HepG2 (cell line): Measurements from ENCODE around the gene TP73. TPM values are rescaled to one million over a fixed set of nuclear protein-coding genes. Genes with fewer than 3 reads are reported as not detected.

Source experiments
- AGO1 ChIP-seq: fragments of 200-400 bp; formaldehyde crosslinking; IDR thresholded peaks from 2 replicates; pipeline ENCODE4 v1.6.1; 2017; ENCODE audit warnings: mild to moderate bottlenecking, low read depth, low read length, moderate library complexity; ENCODE audit not compliant: poor library complexity, severe bottlenecking
- FOXK1 ChIP-seq: sonication (generic); formaldehyde crosslinking; IDR thresholded peaks from 2 replicates; pipeline ENCODE4 v1.4.0; 2020; ENCODE audit warnings: low read depth, missing genetic modification reagents, borderline replicate concordance
- IKZF4 ChIP-seq: sonication (generic); formaldehyde crosslinking; IDR thresholded peaks from 2 replicates; pipeline ENCODE4 v1.5.1; 2020; ENCODE audit warnings: borderline replicate concordance, mild to moderate bottlenecking, low read depth, missing genetic modification reagents; ENCODE audit errors: not compliant biosample characterization
- KDM2A ChIP-seq: sonication (generic); formaldehyde crosslinking; IDR thresholded peaks from 2 replicates; pipeline ENCODE4 v1.4.0; 2020; ENCODE audit warnings: low read depth, missing genetic modification reagents, borderline replicate concordance
- LCORL ChIP-seq, 2 experiments: fragments of 450-650 bp in 1 of 2; sonication (generic) in 1 of 2; formaldehyde crosslinking in 1 of 2; IDR thresholded peaks; 2 replicates each; pipeline versions ENCODE4 v1.5.0 to v1.6.1; 2017 to 2020; ENCODE audit warnings: antibody characterized with exemption in 1 of 2, missing genetic modification reagents in 1 of 2
- MAX ChIP-seq: IDR thresholded peaks from 2 replicates; pipeline ENCODE4 v1.6.1; 2012; ENCODE audit warnings: inconsistent platforms
- MED8 ChIP-seq: sonication (generic); formaldehyde crosslinking; IDR thresholded peaks from 2 replicates; pipeline ENCODE4 v1.8.1; 2023; ENCODE audit warnings: mild to moderate bottlenecking, missing genetic modification reagents; ENCODE audit not compliant: insufficient replicate concordance
- NKX3-1 ChIP-seq: sonication (generic); formaldehyde crosslinking; IDR thresholded peaks from 2 replicates; pipeline ENCODE4 v1.5.0; 2020; ENCODE audit warnings: missing genetic modification reagents
- PCBP1 ChIP-seq: fragments of 200-400 bp; formaldehyde crosslinking; IDR thresholded peaks from 2 replicates; pipeline ENCODE4 v1.6.1; 2017; ENCODE audit warnings: mild to moderate bottlenecking, low read depth, low read length, borderline replicate concordance
- PCBP2 ChIP-seq: fragments of 200-400 bp; formaldehyde crosslinking; optimal IDR thresholded peaks from 2 replicates; pipeline ENCODE3; 2018; ENCODE audit warnings: low read length, low read depth; ENCODE audit not compliant: poor library complexity, severe bottlenecking
- RCOR2 ChIP-seq: IDR thresholded peaks from 2 replicates; pipeline ENCODE4 v1.6.1; 2016; ENCODE audit warnings: missing biosample characterization, missing genetic modification reagents
- SIN3B ChIP-seq: fragments of 150-350 bp; IDR thresholded peaks from 2 replicates; pipeline ENCODE4 v1.6.1; 2014; ENCODE audit warnings: low read length
- TBX3 ChIP-seq: fragments of 450-650 bp; IDR thresholded peaks from 2 replicates; pipeline ENCODE4 v1.6.1; 2017; ENCODE audit warnings: antibody characterized with exemption, mild to moderate bottlenecking, inconsistent platforms, borderline replicate concordance
- TCF7 ChIP-seq: sonication (generic); IDR thresholded peaks from 2 replicates; pipeline ENCODE4 v1.6.1; 2016; ENCODE audit warnings: antibody characterized with exemption, low read depth
- ZNF317 ChIP-seq: sonication (generic); formaldehyde crosslinking; IDR thresholded peaks from 2 replicates; pipeline ENCODE4 v1.5.0; 2020; ENCODE audit warnings: mild to moderate bottlenecking, missing genetic modification reagents
- ZNF383 ChIP-seq: sonication (generic); formaldehyde crosslinking; IDR thresholded peaks from 2 replicates; pipeline ENCODE4 v1.4.0; 2020; ENCODE audit warnings: missing genetic modification reagents, mild to moderate bottlenecking, borderline replicate concordance
- ZNF432 ChIP-seq: sonication (generic); formaldehyde crosslinking; IDR thresholded peaks from 2 replicates; pipeline ENCODE4 v1.5.0; 2020; ENCODE audit warnings: missing genetic modification reagents, mild to moderate bottlenecking, borderline replicate concordance
- ZNF564 ChIP-seq: sonication (generic); formaldehyde crosslinking; IDR thresholded peaks from 2 replicates; pipeline ENCODE4 v1.8.1; 2023; ENCODE audit warnings: mild to moderate bottlenecking, missing genetic modification reagents
- ZNF713 ChIP-seq: sonication (generic); formaldehyde crosslinking; IDR thresholded peaks from 2 replicates; pipeline ENCODE4 v1.4.0; 2020; ENCODE audit warnings: mild to moderate bottlenecking, missing genetic modification reagents
- ZNF790 ChIP-seq: sonication (generic); formaldehyde crosslinking; IDR thresholded peaks from 2 replicates; pipeline ENCODE4 v1.8.0; 2022; ENCODE audit warnings: missing genetic modification reagents, mild to moderate bottlenecking, borderline replicate concordance
- polyA plus RNA-seq, 8 experiments: library from polyadenylated mRNA; depleted of rRNA in 3 of 8; stranded (reverse) in 7 of 8; unstranded in 1 of 8; fragments of >200 nt; fragmentation: Illumina TruSeq in 4 of 8; extraction: Trizol in 4 of 8; gene quantifications; 2 replicates each; pipeline versions ENCODE4 v1.2.1 to v1.2.3, GENCODE V29; 2011 to 2016; ENCODE audit warnings: low read depth in 4 of 8, missing spikeins in 1 of 8, mixed read lengths in 1 of 8; ENCODE audit not compliant: insufficient read depth in 1 of 8
- total RNA-seq, 5 experiments: library from RNA; depleted of rRNA; stranded (reverse); fragments of >200 nt; fragmentation: Illumina TruSeq; extraction: Trizol; gene quantifications; 2 replicates each; pipeline ENCODE4 v1.2.3, GENCODE V29; 2016; ENCODE audit warnings: low read depth in 1 of 5
- TF ChIP-seq, protein P1 (sequence below): sonication (generic); formaldehyde crosslinking; IDR thresholded peaks from 2 replicates; pipeline ENCODE4 v1.8.0; 2022; ENCODE audit warnings: missing genetic modification reagents, low read depth, mild to moderate bottlenecking, borderline replicate concordance
- TF ChIP-seq, protein P2 (sequence below): sonication (generic); formaldehyde crosslinking; IDR thresholded peaks from 2 replicates; pipeline ENCODE4 v1.8.0; 2022; ENCODE audit warnings: mild to moderate bottlenecking, missing genetic modification reagents, moderate library complexity
- TF ChIP-seq, protein P3 (sequence below): sonication (generic); formaldehyde crosslinking; IDR thresholded peaks from 2 replicates; pipeline ENCODE4 v1.8.1; 2023; ENCODE audit warnings: mild to moderate bottlenecking, missing genetic modification reagents
- TF ChIP-seq, protein P4 (sequence below): conservative IDR thresholded peaks from 2 replicates; pipeline ENCODE4 v1.6.1; 2018; ENCODE audit warnings: missing genetic modification reagents
- TF ChIP-seq, protein P5 (sequence below): IDR thresholded peaks from 2 replicates; pipeline ENCODE4 v1.6.1; 2016; ENCODE audit warnings: low read depth, borderline replicate concordance

The TP73 gene
- total and polyA plus RNA-seq, 2 of the 13 experiments (the other 11 are each of a cell fraction or from before 2014, with no cell fraction given) = 0.49 to 1.1 TPM

- TF ChIP-seq, protein P1, sequence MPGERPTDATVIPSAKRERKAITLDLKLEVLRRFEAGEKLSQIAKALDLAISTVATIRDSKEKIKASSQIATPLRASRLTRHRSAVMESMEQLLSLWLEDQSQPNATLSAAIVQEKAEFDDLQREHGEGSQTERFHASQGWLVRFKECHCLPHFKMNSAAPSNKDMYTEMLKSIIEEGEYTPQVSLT (CRISPR knock-in tag) = no peak
- TF ChIP-seq, protein P2, sequence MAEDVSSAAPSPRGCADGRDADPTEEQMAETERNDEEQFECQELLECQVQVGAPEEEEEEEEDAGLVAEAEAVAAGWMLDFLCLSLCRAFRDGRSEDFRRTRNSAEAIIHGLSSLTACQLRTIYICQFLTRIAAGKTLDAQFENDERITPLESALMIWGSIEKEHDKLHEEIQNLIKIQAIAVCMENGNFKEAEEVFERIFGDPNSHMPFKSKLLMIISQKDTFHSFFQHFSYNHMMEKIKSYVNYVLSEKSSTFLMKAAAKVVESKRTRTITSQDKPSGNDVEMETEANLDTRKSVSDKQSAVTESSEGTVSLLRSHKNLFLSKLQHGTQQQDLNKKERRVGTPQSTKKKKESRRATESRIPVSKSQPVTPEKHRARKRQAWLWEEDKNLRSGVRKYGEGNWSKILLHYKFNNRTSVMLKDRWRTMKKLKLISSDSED (CRISPR knock-in tag) = 0 out of 2 replicates have a peak, but pooled peaks have one; percentile 59
- TF ChIP-seq FOXK1 (no peak), MAX (no peak; the same call in 1 of the 2 replicates), NKX3-1 (CRISPR knock-in tag) (no peak), KDM2A (CRISPR knock-in tag) (peak; percentile 73; the same call in 1 of the 2 replicates), TBX3 (no peak), LCORL (IDR thresholded peaks at IDR 0.05) (no peak), LCORL (CRISPR knock-in tag; IDR thresholded peaks at IDR 0.05) (no peak), IKZF4 (CRISPR knock-in tag) (no peak), RCOR2 (CRISPR knock-in tag) (no peak), ZNF564 (CRISPR knock-in tag) (0 out of 2 replicates have a peak, but pooled peaks have one; percentile 31), SIN3B (no peak), AGO1 (peak; percentile 18), PCBP1 (no peak), ZNF790 (CRISPR knock-in tag) (peak; percentile 53; the same call in 1 of the 2 replicates), MED8 (CRISPR knock-in tag) (no peak), ZNF317 (CRISPR knock-in tag) (no peak), TCF7 (no peak), PCBP2 (no peak), ZNF383 (CRISPR knock-in tag) (no peak), ZNF713 (CRISPR knock-in tag) (no peak), ZNF432 (CRISPR knock-in tag) (no peak)
- TF ChIP-seq, protein P3, sequence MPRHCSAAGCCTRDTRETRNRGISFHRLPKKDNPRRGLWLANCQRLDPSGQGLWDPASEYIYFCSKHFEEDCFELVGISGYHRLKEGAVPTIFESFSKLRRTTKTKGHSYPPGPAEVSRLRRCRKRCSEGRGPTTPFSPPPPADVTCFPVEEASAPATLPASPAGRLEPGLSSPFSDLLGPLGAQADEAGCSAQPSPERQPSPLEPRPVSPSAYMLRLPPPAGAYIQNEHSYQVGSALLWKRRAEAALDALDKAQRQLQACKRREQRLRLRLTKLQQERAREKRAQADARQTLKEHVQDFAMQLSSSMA (CRISPR knock-in tag) = no peak
- TF ChIP-seq, protein P4, sequence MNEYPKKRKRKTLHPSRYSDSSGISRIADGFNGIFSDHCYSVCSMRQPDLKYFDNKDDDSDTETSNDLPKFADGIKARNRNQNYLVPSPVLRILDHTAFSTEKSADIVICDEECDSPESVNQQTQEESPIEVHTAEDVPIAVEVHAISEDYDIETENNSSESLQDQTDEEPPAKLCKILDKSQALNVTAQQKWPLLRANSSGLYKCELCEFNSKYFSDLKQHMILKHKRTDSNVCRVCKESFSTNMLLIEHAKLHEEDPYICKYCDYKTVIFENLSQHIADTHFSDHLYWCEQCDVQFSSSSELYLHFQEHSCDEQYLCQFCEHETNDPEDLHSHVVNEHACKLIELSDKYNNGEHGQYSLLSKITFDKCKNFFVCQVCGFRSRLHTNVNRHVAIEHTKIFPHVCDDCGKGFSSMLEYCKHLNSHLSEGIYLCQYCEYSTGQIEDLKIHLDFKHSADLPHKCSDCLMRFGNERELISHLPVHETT = no peak
- TF ChIP-seq, protein P5, sequence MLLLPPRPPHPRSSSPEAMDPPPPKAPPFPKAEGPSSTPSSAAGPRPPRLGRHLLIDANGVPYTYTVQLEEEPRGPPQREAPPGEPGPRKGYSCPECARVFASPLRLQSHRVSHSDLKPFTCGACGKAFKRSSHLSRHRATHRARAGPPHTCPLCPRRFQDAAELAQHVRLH = 0 out of 2 replicates have a peak, but pooled peaks have one; percentile 52
These were observed 65.6 kb downstream of the TP73 start (continued) for GRCh38 chr1:3717715-3718601.
